ENCODE data around the gene PRR29.
A peak's percentile ranks its signal among the peaks of the same experiment; 100 is the strongest.

The PRR29 gene

DNA sequence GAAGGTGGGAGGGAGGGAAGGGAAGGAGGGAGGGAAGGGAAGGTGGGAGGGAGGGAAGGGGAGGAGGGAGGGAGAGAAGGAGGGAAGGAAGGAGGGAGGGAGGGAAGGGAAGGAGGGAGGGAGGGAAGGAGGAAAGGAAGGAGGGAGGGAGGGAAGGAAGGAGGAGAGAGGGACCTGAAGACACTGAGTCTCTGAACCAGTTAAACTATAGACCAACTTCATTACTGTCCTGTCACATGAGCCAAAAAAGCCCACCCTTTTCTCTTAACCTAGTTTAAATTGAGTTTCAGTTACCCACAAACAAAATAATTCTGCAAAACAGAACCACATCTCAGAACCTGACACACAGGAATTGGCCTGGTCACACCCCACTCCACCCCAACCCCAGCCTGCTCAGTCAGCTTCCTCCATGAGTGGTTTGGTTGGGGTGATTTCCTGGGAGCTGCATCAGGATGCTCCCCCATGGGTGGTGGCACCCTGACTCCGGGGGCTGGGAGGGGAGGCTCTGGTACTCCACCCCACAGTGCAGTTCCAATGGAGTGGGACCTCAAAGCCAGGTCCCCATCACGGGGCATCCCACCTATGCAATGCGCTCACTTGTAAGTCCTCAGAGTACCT is 4.7 kb upstream of the PRR29 start:
- Histone ChIP-seq H3K79me2 (no peaks in the 10 kb centered on the region), H3K4me2 (ENCODE audit: low read length) (no peak overlapping the region), H3K9ac (no peak overlapping the region), H2AFZ (no peak overlapping the region), H3K4me1 (peaks cover 5% of the 10 kb centered on the region), H3K36me3 (ENCODE audit: control insufficient read depth, insufficient read depth, low read length) (no peaks in the 10 kb centered on the region), H3K27ac (no peak overlapping the region), H3K9me3 (ENCODE audit: control insufficient read depth, low read length) (no peaks in the 10 kb centered on the region), H3K4me3 (ENCODE audit: low read depth, low read length) (no peak overlapping the region), H3K27me3 (ENCODE audit: control insufficient read depth, insufficient read depth, low read length) (no peaks in the 10 kb centered on the region)
- TF ChIP-seq CTCF (IDR thresholded peaks at IDR 0.05), result no peak

- H3K27me3 ChIP-seq (ENCODE audit: control insufficient read depth, insufficient read depth, low read length), result no peaks in the 10 kb centered on the region
- H3K4me3 ChIP-seq (ENCODE audit: low read depth, low read length), result no peak overlapping the region
- no peaks in the 10 kb centered on the region for H3K79me2 ChIP-seq
- H3K4me1 ChIP-seq, result peaks cover 5% of the 10 kb centered on the region
- H3K9ac ChIP-seq, result no peak overlapping the region
- no peaks in the 10 kb centered on the region for H3K36me3 ChIP-seq (ENCODE audit: control insufficient read depth, insufficient read depth, low read length)
- H3K27ac ChIP-seq, result no peak overlapping the region
- TF ChIP-seq CTCF (IDR thresholded peaks at IDR 0.05), result no peak
- no peak overlapping the region for H2AFZ ChIP-seq
- H3K9me3 ChIP-seq (ENCODE audit: control insufficient read depth, low read length), result no peaks in the 10 kb centered on the region
- no peak overlapping the region for H3K4me2 ChIP-seq (ENCODE audit: low read length)
Measured at GRCh38 chr17:63995626-63996025, 2.5 kb upstream of the PRR29 start.

DNA sequence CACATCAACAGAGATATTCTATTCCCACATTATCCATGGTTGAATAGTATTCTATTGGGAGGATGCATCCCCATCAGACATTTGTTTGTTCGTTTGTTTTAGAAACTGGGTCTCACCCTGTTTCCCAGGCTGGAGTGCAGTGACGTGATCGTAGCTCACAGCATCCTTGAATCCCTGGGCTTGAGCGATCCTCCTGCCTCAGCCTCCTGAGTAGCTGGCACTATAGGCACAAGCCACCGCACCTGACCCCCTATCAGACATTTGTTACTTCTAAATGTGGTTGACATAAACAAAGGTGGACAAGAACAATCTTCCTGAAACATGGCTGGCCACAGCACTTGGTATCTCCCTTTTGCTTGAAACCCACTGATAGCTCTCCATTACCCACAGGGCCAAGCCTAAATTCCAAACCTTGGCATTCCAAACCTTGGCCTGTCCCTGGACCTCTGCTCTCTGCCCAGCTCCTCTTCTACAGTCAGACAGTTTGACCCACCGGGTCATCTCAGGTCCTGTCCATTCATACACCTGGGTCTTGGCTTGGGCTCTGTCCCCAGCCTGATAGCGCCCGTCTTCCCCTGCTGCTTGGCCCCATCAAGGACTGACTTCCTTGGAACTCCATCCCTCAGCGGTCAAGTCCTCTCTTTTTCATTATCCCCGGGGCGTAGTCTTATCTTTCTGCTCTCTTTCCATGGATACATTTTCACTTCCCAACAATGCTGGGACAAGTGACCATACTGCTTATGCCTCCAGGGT is 1.5 kb upstream of the PRR29 start:
- Histone ChIP-seq H3K79me2 (no peaks in the 10 kb centered on the region), H3K4me1 (peaks cover 5% of the 10 kb centered on the region), H3K4me2 (ENCODE audit: low read length) (no peak overlapping the region), H3K9ac (no peak overlapping the region), H3K36me3 (ENCODE audit: control insufficient read depth, insufficient read depth, low read length) (no peaks in the 10 kb centered on the region), H3K4me3 (ENCODE audit: low read depth, low read length) (no peak overlapping the region), H3K27me3 (ENCODE audit: control insufficient read depth, insufficient read depth, low read length) (no peaks in the 10 kb centered on the region), H3K27ac (no peak overlapping the region), H2AFZ (no peak overlapping the region), H3K9me3 (ENCODE audit: control insufficient read depth, low read length) (no peaks in the 10 kb centered on the region)
- no peak for TF ChIP-seq CTCF (IDR thresholded peaks at IDR 0.05)

GRCh38 chr17:63997341-63998048 is 656 bp upstream of the PRR29 start:
- Histone ChIP-seq H3K4me1 (peaks cover 5% of the 10 kb centered on the region), H3K4me2 (ENCODE audit: low read length) (peak overlapping the region; percentile 95), H3K27me3 (ENCODE audit: control insufficient read depth, insufficient read depth, low read length) (no peaks in the 10 kb centered on the region), H3K79me2 (no peaks in the 10 kb centered on the region), H3K9me3 (ENCODE audit: control insufficient read depth, low read length) (no peaks in the 10 kb centered on the region), H3K9ac (no peak overlapping the region), H3K36me3 (ENCODE audit: control insufficient read depth, insufficient read depth, low read length) (no peaks in the 10 kb centered on the region), H3K27ac (peak overlapping the region; percentile 34), H2AFZ (peak overlapping the region; percentile 84), H3K4me3 (ENCODE audit: low read depth, low read length) (peak overlapping the region; percentile 74)
- no peak for TF ChIP-seq CTCF (IDR thresholded peaks at IDR 0.05)

Measured in parathyroid adenoma (tissue), 2 donors.